HPDE6-E6E7 (cell line): Measurements from ENCODE around the gene BLOC1S1.

Experiments
- DNase-seq: peaks from one replicate; pipeline ENCODE4 v3.0.0; 2011; ENCODE audit warnings: missing footprints; ENCODE audit errors: extremely low spot score

Gene BLOC1S1

DNA sequence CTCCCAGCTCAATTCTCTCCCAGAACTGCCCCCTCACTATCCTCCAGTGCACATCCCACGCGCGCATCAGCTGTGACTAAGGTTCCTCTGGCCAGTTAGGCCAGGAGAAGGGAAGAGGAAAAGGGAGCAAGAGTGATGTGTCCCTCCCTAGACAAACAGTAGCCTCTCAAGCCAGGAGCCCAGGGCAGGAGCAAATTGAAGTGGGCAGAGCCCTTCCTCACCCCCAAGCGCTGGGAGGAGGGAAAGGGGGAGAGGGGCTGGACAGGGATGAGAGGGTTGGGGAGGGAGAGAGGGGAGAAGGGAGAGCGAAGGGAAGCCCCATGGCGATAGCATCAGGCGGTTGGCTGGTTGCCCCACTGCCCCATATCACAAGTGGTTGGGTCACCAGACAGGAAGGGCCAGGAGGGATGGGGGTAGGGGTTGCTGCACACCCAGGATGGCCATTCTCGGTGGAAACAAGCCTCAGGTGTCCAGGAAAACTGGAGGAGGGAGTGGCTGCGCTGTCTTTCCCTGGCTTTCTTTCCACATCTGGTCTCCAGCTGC, 11.9 kb downstream of the BLOC1S1 start:
- no peak for DNase-seq

DNA sequence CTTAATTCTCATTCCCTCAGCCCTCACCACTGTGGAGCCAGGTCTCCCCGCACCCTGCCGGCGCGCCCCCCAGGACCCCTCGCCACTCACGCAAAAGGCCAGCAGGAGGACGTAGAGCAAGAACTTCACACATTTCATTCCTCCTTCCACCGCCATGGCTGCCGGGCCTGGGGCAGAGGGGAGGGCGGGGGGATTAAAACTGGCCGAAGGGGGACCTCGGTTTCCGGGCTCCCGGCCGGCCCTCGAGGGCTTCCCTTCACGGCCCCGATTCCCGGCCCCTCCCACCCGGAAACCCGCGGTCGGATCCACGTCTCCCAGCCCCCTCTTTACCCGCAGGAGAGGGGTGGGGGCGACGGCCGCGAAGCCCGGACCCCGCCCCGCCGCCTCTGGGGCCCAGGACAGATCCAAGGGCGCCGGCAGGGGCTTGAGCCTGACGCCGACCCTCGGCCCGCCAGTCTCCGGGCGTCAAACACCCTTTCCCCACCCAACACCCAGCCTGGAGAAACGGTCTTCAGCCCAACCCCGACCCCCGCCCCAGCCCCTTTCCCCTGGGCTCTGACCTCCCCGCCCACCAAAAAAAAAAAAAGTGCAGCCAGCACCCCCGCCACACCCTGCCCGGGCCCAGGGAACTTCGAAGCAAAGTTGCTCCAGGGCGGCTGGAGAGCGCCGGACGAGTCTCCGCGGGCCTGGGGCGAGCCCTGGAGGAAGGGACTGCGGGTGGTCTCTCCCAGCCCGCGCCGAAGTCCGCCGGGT, 12.5 kb downstream of the BLOC1S1 start:
- no peak for DNase-seq

DNA sequence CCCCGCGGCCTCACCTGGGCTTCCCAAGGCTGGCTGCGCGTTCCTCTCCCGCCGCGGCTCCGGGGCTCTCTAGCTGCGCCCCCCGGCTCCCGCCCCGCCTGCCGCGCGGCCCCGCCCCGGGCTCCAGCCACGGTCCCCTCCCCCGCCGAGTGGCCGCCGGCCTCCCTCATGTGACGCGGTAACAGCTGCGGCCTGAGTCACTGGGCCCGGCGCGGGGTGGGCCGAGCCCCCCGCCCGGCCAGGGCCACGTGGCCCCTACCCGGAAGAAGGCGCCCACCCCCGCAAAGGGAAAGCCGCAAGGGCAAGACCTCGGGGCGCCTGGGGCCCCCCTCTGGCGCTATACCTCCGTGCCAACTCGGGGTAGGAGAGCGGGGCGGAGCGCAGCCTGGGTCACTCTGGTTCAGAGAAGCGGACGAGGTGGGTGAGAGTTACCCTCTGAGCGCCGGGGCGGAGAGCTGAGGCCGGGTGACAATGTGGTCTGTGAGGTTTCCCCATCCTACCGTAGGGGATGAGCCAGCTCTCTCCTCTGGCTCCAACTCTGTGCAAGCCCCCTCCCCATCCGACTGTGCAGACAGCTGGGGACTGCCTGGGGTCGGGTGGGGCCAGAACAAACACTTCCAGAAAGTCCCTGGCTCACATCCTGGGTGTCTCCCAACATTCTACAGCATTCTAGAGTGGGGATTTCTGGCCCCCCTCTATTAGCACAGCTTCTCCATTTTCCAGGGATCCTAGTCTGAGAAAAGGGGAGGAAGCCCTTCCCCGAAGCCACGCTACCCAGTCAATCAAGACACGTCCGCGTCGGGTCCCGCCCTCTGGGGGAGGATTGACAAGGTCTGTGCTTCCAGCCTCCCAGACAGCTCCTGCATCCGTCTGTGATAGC, 13.3 kb downstream of the BLOC1S1 start, which contains the start of gene CD63:
Gene CD63 (minus strand): TSS at position 71 of the 880 bp plus-strand sequence. CDS start 668 bp downstream, outside the sequence.
- peak; percentile 96 for DNase-seq

DNA sequence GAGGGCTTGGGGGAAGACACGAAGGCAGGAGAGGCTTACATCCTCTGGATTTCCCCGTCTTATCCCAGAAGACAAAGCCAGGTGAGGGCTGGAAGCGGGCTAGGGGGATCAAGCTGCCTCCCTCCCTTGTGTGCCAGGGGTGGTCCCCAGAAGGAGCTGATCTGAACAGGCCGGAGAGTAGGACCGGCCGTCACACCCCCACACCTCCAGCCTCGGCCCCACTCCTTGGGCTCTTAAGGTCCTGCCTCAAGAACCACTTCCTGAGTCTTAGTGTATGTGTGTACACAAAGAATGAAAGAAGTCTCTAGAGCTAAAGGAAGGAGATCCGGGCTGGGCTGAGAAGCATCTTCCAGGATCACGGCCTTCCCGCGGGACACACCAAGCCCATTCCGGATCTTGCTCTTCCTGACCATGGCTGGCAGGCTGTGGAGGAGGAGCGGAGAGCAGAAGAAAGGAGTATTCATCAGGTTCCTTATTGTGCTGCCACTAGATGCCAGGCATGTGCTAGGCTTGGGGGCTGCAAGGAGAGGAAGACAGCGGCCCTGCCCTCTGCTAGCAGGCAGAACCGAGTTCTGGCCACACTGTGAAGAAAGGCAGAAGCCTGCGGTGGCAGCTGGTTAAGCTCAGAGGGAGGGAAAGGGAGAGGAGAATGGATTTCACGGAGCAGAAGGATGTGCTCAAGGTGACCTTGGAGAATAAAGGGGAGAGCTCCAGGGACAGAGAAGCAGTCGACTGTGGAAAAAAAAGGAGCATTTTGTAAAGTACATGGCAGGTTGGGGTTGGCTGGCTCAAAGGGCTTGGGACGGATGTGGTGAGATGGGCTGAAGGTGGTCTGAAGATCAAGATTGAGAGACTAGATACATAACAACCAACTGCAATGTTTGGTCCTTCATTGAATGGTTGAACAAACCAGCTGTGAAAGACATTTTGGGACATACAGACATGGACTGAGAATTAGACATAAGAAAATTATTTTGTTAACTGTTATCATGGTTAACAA, 14.3 kb downstream of the BLOC1S1 start:
- DNase-seq, result no peak

DNA sequence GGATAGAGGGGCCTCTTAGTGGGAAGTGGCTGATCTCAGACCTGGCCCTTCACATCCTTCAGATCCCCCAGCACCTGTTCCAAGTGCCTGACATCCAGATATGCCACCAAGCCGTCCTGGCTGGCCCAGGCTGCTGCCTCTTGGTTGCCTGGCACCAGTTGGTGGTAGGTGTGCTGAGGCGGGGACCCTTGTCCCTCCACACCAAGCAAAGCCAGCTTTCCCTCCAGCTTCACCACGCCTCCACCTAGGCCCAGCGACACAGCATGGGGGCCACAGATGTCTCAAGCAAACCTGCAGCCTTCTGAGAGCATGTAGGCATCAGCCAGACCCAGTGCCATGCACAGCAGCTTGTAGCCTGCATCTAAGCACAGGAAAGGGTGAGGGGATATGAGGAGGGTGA, 16.4 kb downstream of the BLOC1S1 start:
- no peak for DNase-seq

DNA sequence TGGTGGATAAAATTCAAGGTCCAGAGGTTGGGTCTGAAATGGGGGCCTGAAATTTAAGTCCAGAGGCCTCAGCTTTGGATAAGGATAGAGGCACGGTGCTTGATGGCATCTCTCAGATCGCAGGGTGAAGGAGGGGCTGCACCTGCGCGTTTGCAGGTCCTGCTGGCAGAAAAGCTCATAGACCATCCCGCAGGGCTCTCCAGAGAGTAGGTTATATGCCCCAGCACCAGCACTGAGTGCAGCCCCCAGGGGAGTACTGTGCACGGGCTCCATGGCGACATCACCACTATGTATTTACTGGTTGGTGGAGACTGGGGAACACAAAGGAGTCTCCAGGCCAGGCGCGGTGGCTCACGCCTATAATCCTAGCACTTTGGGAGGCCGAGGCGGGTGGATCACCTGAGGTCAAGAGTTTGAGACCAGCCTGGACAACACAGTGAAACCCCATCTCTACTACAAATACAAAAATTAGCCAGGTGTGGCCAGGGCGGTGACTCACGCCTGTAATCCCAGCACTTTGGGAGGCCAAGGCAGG, 17.2 kb downstream of the BLOC1S1 start:
- no peak for DNase-seq

DNA sequence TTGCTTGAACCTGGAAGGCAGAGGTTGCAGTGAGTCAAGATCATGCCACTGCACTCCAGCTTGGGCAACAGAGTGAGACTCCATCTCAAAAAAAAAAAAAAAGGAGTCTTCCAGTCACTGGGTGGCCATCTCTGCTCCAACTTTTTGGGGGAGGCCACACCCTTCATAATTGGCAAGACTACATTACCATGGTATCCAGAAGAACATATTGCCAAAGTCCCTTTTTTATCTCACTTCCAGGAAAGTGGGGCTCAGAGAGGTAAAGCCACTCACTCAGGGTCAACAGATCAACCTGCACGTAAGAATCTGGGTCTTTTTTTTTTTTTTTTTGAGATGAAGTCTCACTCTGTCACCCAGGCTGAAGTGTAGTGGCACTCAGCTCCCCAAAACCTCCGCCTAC, 18.0 kb downstream of the BLOC1S1 start:
- no peak for DNase-seq

DNA sequence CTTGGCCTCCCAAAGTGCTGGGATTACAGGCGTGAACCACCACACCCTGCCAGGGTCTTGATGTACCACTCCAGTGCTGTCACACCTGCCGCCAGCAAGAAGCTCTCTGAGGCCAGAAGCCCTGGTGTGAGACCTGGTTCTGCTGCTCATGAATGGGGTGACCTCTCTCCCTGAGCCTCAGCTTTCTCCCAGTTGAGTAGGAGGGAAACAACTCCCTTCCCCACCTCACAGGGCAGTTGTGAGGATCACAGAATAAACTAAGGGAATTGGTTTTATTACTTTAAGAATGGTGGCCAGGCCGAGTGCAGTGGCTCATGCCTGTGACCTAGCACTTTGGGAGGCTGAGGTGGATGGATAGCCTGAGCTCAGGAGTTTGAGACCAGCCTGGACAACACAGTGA, 18.7 kb downstream of the BLOC1S1 start:
- no peak for DNase-seq

DNA sequence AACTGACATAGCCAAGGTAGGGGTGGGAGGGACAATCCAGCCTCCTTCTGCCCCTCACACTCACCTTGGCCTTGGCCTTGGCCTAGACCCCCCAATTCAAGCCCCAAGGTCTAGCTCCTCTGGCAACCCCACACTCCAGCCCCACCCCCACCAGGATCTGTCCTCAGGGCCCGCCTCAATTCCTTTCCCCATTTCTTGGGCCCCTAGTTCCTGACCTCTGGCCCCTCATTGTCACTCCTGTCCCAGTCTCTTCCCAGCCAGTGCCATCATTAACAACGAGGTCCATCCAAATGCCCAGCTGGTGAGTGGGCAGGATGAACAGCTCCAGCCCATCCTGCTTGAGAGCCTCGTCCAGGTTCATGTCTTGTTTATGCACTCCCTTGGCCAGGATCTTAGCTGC, 20.2 kb downstream of the BLOC1S1 start:
- no peak for DNase-seq

DNA sequence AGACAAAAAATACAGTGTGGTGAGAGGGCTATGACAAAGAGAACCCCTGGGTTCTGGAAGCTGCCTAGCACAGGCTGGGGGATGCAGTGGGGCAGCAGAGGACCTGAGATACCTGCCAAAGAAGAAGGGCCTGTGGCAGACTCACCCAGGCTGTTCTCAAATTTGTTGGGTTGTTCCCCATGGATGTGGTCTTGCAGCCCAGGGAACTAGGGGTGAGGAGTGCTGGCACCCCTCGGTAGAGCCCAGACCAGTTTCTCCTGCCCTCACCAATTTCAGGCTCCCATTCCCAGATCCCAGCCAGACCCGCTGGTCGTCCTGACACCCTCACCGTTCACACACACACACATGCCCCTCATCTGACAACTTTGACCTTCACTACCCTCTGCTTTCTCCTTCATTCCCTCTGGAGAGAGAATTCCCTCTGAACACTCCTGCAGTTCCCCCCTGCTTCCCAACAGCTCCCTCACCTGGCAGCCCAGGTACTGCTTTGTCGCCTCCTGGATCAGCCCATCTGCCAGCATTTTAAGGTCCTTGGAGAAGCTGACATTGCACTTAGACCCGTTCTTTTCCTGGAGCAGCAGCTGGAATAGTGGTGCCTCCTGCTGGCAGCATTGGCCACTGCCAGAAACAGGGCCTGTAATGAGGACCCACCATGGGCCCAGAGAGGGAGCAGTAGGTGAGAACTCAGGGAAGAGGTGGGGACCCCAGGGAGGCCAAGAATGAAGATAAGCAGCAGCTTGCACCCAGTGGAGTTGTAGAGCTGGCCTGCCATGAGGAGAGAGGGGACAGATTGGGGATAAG, 21.1 kb downstream of the BLOC1S1 start:
- DNase-seq, result peak; percentile 32

DNA sequence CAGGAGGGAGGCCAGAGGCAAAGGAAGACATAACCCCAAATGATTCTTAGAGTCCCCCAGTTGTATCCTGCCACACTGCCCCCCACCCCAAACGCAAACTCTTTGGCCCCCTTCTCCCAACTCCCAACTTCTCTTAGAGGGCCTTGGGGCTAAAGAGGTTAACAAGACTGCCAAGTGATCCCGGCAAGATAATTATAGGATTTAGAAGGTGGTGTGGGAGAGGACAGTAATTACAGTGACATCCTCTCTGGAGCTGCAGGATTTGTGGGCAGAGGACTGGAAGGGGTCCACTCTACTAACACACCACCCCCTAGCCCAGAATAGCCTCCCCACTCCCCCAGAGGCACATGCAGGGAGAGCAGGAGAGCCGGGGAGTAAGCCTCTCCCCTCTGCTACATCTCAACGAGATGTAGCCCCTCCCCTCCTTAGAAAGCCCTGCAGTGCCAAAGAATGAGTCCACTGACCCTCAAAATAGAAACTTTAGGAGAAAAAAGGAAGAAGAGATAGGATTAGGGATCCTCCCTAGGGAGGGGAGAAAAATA, 21.8 kb downstream of the BLOC1S1 start:
- no peak for DNase-seq

DNA sequence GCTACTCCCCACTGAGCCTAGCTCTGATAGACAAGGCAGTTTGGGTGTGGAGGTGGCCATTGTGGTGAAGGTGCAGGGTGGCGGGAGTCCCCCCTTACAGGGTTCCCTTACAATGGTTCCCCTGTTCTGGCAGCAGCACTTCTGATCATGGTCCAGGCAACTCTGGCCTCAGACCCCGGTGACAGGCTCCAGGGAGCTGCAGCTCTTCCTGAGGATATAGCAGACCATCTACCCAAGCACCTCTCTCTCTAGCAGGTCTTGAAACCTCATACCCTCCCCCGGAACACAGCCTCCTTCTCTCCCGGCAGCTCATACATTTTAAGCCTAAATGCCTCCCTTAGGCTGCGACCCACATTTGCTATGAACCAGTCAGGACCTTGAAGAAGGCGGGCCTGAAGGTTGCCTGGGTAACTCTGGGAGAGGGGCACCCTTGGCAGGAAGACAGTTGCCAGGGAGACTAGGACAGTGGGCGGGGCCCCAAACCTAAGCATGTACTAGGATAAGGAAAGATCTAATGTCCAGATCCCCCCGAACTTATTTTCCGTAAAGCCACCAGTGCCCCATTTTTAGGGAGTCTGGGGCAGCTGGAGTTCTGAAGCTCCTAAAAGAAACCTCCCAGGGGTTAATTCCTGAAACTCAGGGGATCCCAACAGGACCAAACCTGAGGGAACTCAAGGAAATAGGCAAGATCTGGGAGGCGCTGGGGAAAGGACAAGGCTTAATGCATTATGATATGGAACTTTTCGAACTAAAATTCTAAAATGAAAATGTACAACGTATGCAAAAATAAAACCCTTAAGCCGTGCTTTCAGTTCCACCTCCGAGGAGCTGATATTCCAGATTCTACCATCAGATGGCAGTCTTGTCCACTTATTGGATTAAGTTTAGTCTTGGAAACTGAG, 22.5 kb downstream of the BLOC1S1 start:
- DNase-seq, result peak; percentile 42

DNA sequence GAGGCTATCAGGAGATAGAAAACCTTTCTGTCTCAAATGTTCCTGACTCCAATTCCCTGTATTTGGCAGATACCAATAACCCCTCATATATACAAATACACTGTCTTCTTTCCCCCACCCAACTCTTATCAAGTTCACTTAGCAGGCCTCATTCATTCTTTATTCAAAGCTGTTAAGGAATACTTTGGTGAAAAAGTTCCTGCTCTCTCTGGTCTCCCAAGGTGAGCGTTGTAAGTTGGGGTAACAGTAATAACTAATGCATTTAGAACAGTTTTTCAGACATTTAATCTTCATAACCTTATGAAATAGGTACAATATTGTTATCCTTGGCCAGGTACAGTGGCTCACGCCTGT, 23.2 kb downstream of the BLOC1S1 start:
- no peak for DNase-seq

DNA sequence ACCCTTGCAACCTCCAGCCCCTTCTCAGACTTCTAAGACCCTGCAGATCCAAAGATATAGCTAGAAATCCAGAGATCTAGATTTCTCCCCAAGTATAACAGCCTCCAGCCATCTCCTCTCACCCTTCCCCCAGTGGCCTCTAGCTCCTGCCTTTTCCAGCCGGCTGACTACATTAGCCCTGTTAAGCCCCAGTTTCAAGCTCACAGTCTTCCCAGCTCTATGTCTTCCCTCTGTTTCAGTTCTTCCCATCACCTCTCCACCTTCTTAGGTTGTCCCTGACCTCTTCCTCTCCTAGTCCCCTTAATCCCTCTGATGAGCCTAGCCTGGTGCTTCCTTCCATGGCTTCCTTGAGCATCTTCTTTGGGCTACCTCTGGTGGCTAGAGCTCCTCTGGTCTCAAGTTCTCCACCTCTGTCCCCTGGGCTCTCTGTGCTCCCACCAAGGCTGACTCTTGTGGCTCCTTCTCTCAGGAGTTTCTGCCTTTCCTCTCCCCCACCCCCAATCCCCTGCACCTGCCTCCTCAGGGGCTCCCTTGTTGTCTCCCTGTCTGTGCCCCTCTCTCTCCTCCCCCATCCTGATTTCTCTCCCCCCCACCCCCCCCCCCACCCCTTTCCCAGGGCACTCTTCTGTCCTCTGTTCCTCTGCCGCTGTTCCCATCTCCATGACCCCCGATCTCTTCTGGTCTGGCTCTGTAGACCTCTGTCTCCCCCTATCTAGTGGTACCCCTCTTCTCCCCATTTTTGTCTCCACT, 26.3 kb downstream of the BLOC1S1 start:
- no peak for DNase-seq

DNA sequence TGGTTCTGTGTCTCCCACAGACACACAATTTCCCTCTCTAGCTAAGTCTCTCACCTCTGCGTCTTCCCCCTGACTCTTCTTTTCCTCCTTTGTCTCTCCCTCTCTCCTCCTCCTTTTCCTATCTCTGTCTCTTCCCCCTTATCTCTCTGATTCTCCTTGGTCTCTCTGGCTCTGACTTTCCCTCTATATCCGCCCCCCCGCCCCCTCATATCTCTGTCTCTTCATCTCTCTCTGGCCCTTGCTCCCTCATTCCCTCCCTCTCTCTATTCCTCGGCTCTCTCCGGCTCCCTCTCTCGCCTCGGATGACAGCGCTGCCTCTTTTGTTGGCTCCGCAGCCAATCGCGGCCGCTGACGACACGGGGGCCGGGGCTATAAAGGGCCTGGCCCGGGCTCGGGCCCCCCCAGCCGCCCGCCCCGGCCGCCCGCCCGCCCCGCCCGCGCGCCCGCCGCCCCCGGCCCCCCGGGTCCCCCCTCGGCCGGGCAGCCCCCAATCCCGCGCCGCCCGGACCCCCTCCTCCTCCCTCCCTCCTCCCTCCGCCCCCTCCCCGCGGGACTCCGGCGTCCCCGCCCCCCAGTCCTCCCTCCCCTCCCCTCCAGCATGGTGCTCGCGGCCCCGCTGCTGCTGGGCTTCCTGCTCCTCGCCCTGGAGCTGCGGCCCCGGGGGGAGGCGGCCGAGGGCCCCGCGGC, 27.0 kb downstream of the BLOC1S1 start, which contains the start of gene GDF11:
Gene GDF11 (plus strand): TSS at position 404 of the 687 bp plus-strand sequence. CDS start 195 bp downstream, at position 599.
- DNase-seq, result peak; percentile 76

DNA sequence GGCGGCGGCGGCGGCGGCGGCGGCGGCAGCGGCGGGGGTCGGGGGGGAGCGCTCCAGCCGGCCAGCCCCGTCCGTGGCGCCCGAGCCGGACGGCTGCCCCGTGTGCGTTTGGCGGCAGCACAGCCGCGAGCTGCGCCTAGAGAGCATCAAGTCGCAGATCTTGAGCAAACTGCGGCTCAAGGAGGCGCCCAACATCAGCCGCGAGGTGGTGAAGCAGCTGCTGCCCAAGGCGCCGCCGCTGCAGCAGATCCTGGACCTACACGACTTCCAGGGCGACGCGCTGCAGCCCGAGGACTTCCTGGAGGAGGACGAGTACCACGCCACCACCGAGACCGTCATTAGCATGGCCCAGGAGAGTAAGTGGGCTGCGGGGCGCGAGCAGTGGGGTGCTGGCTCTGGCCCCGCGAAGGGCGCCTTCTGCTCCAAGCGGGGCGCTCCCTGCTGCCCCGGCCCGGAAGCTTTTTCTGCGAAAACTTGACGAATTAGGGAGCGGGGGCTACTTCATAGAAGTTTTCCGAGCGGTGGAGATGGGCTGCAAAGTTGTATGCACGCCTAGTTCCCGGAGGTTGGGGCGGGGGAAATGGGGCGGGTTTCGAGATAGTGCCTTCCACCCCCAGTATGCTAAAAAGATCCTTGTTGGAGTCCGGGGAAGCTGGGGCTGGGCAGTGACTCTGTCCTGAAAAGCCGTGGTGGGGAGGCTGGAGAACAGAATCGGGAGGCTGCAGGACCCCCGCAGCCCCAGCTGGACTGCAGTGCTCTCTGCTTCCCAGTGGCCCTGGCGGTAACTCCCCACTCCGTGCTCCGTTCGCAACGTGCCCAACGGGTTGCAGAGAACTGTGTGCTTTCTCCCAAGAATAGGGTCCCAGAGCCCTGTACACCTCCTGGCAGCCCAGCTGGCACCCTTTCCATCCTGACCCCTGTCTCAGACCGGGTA, 27.8 kb downstream of the BLOC1S1 start:
- DNase-seq, result no peak
